Erythroblast (primary cell): Measurements from ENCODE around the gene AKT3.
"Not testable (repeated sequence)": the region's sequence is repeated elsewhere in the genome, so short reads cannot be mapped to it uniquely, and the experiment has no call there.

Source experiments
- DNase-seq, 2 experiments: peaks; one replicate each; lab custom pipeline; 2025; lab: John Stamatoyannopoulos, UW
- GATA1 ChIP-seq: IDR thresholded peaks from 2 replicates; pipeline ENCODE4 v1.6.1; 2011; ENCODE audit warnings: low read depth, mild to moderate bottlenecking, control low read depth, low read length, moderate library complexity
- POLR2A ChIP-seq: IDR thresholded peaks from 2 replicates; pipeline ENCODE4 v1.6.1; 2011; ENCODE audit warnings: mild to moderate bottlenecking, low read length

AKT3 gene

DNA sequence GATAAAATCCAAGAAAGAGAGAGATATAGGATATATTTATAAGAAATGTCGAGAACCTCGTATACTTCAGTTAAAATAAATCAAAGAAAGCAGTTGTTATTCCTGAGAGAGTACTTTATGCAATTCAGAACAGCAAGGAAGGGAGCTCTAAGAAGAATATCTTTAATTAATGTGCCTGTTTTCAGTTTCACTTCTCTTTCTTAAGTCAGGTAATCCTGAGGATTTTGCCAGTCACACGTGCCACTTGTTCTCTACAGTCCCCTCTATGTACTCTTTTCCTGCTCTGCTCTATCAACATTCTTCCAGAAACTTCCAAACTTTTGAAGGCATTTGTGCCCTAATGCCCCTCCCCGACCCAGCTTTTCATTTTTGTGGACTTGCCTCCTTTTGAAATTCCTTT is 211.9 kb downstream of the AKT3 start:
- DNase-seq: no peak
- TF ChIP-seq GATA1 (no peak), POLR2A (no peak)

DNA sequence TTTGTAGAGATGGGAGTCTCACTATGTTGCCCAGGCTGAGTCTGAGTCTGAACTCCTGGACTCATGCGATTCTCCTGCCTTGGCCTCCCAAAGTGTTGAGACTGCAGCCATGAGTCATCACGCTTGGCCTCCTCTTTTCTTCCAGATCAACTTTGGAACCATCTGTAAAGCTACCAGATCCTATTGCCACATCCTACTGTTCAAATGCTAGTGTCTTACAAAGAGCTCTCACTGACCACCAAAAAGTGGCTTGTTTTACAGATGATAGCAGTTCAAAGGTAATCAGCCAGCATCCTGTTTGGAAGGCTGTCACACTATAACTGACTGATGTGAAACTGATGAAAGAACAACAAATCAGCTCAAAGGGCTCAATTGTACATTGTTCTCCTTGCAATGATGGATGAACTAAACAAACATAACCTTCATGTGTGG is 221.6 kb downstream of the AKT3 start:
- TF ChIP-seq POLR2A (no peak), GATA1 (no peak)
- no peak for DNase-seq

DNA sequence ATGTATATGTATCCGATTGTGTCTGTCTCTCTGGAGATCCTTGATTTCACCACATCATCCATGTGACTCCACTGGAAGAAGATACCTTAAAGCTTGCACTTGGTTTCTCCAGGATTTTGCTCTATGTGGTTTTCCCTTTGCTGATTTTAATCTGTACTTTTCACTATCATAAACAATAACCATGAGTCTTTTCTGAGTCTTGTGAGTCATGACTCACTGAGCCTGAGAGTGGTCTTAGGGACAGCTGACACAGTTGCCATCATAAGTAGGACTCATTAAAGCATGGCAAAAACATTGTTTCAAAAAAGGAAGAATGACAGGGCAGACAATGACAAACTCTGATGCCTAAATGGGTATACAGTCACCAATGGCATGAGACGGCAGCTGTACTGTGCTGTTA is 226.2 kb downstream of the AKT3 start:
- DNase-seq: no peak
- TF ChIP-seq GATA1 (no peak), POLR2A (no peak)

DNA sequence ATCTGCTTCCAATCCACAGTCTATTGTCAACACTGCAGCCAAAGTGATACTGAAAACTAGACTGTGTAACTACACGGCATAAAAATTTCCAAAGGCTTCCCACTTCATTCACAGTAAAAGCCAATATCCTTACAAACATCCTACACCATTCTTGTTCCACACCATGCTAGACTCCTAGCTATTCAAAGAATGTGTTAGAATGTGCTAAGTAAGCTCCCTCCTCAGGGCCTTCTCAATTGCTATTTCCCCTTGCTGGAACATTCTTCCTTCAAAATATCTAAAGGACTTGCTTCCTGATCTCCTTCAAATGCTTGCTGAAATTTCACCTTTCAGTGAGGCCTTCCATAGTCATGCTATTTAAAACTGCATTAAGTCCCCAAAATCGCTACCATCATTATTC is 228.1 kb downstream of the AKT3 start:
- no peak for DNase-seq
- TF ChIP-seq GATA1: no peak
- TF ChIP-seq POLR2A: no peak

DNA sequence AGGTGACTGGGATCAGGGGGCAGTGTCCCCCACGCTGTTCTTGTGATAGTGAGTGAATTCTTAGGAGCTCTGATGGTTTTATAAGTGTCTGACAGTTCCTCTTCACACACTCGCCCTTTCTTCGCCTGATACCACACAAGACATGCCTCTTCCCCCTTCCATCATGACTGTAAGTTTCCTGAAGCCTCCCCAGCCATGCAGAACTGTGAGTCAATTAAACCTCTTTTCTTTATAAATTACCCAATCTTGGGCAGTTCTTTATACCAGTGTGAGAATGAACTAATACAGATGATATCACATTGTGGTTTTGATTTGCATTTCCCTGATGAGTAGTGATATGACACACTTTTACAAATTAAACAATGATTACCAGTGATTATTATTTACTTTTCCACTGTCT is 229.9 kb downstream of the AKT3 start:
- no peak for DNase-seq
- TF ChIP-seq POLR2A (no peak), GATA1 (no peak)

DNA sequence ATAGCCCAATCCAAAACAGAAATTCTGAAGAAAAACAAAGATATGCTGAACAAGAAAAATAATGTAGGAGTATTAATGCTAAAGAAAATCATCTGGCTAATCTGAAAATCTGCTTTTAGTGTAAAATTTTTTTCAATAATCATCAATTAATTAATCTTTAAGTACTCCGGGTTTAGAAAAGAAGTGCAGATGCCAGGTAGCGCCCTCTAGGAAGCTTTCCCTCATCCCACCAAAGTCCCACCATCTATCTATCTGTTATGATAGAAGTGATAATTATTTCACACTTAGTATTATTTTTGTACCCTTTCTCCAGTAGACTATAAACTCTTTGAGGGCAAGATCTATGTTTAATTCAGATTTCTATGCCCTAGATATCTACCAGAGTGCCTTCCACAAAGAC is 240.3 kb downstream of the AKT3 start:
- DNase-seq: no peak
- no peak for TF ChIP-seq GATA1
- TF ChIP-seq POLR2A: no peak

DNA sequence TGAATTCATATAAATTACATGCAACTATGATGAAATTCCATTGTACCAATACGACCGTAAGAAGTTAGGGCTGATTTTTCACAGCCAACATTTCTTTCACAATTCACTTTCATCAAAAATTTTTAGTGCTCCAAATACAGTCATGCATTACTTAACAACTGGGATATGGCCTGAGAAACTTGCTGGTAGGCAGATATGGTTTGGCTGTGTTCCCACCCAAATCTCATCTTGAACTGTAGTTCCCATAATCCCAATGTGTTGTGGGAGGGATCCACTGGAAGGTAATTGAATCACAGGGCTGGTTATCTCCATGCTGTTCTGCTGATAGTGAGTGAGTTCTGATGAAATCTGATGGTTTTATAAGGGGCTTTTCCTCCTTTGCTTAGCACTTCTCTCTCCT is 244.4 kb downstream of the AKT3 start:
- no peak for TF ChIP-seq POLR2A
- TF ChIP-seq GATA1: no peak
- no peak for DNase-seq

DNA sequence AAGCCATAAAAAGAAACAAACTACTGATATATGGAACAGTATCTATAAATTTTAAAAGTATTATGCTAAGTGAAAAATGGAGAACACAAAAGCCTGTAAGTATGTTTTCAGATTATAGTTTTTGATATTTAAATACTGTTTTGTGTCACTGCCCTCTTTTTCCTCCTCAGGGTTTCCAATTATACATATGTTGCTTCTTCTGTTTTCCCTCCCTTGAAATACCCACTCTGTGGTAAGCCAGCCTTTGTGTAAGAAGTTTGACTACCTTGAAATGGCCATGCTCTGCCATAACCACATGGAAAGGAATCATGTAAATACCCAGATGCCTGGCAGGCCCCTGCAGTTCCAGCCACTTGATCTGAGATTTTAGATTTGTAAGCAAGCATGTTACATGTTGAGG is 248.3 kb downstream of the AKT3 start:
- no peak for DNase-seq
- TF ChIP-seq POLR2A (no peak), GATA1 (no peak)

DNA sequence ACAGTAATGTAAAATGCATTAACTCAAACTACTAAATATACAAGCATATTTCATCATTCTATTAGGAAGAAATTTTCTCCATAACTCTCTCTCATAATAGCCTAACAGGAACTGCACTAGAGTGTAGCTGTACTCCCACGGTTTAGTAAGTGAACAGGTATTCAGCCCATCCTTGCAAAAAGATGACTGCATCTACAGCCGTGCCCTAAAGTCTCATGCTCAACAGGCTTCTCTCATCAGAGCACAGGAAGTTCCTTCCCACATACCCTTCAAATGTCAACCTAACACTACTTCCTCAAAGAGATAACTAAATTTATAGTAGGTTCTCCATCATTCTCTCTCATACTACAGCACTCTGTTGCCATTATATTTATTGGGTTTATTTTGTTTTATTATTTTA is 251.6 kb downstream of the AKT3 start:
- TF ChIP-seq GATA1 (no peak), POLR2A (no peak)
- no peak for DNase-seq

DNA sequence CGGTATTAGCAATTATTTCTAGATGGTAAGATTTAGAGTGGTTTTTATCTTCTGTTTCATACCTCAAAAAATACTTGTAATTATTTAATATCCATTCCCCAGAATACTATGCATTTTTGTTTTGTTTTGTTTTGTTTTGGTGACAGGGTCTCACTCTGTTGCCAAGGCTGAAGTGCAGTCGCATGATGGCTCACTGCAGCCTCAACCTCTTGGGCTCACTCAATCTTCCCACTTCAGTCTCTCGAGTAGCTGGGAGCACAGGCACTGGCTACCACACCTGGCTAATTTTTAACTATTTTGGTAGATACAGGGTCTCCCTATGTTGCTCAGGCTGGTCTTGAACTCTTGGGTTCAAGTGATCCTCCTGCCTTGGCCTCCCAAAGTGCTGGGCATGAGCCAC is 252.7 kb downstream of the AKT3 start:
- TF ChIP-seq POLR2A: no peak
- no peak for TF ChIP-seq GATA1
- DNase-seq: no peak

DNA sequence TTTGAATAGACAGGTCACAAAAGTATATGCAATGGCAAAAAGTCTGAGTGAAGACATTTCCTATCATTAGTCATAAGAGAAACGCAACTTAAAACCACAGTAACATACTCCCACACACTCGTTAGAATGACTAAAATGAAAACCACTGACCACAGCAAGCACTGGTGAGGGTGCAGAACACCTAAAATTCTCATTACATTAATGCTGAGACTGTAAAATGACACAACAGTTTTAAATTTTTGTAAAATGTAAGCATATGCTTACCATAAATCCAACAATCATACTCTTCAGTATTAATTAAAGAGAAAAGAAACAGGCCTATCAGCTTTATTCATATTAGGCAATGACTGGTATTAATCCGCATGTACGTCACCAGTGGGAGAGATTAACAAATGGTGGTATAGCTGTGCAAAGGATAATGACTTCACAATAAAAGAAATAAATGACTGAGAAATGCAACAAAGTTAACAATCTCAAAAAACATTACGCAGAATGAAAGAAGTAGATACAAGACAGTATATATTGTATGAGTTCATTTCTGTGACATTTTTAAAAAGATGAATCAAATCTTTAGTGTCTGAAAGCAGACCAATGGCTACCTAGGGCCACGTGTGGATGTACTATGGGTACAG is 253.5 kb downstream of the AKT3 start:
- TF ChIP-seq GATA1 (no peak), POLR2A (no peak)
- DNase-seq: no peak

DNA sequence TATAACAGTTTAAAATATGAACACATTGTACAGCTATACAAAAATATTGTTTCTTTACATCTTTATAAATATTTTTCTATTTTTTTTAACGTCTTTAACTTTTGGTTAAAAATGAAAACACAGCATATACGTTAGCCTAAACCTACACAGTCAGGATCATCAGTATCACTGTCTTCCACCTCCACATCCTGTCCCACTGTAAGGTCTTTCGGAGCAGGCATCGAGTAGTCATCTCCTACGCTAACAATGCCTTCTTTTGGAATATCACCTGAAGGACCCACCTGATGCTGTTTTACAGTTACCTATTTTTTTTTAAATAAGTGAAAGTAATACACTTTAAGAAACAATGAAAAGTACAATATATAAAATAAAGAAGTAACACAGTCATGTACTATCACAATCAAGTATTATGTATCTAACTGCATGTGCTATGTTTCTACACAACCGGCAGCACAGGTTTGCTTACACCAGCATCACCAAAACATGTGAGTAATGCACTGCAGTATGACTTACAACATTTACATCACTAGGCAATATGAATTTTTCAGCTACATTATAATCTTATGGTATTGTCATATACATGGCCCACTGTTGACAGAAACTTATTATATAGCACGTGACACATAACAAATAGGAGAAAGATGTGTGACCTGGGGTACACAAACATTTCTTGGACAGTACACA is 254.4 kb downstream of the AKT3 start:
- no peak for DNase-seq

DNA sequence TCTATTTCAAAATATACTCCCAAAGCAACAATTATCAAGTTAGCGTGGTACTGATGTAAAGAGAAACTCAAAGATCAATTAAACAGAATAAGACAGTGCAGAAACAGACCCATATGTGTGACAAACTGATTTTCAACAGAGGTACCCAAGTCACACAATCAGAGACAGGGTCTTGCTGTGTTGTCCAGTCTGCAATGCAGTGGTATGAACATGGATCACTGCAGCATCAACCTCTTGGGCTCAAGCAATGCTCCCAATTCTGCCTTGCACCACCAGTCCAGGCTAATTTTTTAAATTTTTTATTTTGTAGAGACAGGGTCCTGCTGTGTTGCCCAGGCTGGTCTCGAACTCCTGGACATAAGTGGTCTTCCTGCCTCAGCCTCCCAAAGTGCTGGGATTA is 255.6 kb downstream of the AKT3 start:
- no peak for DNase-seq
- no peak for TF ChIP-seq POLR2A
- TF ChIP-seq GATA1: no peak

More for the DNA sequence above, 254.4 kb downstream of the AKT3 start:
- no peak for TF ChIP-seq POLR2A
- TF ChIP-seq GATA1: no peak

DNA sequence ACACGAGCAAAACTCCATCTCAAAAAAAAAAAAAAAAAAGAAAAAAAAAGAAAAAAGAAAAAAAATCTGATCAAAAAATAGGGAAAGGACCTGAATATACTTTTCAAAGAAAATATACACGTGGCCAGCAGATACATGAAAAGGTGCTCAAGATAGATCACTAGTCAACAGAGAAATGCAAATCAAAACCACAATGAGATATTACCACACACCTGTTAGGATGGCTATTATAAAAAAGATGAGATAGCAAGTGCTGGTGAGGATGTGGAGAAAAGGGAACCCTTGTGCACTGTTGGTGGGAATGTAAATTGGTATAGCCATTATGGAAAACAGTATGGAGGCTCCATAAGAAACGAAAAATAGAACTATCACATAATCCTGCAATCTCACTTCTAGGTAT is 260.8 kb downstream of the AKT3 start:
- DNase-seq: not testable (repeated sequence)
